ENCODE results near the gene KCNV2.

KCNV2 gene

DNA sequence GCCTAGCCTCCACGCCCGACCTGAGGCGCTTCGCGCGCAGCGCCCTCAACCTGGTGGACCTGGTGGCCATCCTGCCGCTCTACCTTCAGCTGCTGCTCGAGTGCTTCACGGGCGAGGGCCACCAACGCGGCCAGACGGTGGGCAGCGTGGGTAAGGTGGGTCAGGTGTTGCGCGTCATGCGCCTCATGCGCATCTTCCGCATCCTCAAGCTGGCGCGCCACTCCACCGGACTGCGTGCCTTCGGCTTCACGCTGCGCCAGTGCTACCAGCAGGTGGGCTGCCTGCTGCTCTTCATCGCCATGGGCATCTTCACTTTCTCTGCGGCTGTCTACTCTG lies 1.4 kb downstream of the KCNV2 start:
- in situ Hi-C loops (cut with MboI; ENCODE audit: low sequenced_read_pairs), result no loop called here

DNA sequence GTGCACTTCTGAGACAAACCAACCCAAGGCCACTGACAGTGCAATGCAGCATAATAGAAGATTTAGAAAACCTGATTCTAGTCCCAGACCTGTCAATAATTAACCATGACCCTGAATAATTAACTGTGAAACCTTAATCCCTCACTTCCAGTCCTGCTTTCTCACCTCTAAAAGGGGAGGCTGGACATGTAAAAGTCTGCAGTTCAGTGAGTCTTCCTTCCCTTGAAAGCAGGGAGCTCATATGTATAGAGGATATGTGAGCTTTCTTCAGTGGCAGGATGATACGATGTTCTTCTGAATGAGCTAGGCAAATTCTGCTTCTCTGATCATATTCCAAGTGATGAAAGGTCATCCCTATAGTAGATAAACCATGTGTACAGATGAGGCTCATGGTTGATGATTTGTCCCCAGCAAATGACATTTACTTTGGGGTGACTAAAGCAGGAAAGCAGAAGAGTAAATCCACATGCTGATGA lies 2.9 kb downstream of the KCNV2 start:
- in situ Hi-C loops (cut with MboI; ENCODE audit: low sequenced_read_pairs), result no loop called here

DNA sequence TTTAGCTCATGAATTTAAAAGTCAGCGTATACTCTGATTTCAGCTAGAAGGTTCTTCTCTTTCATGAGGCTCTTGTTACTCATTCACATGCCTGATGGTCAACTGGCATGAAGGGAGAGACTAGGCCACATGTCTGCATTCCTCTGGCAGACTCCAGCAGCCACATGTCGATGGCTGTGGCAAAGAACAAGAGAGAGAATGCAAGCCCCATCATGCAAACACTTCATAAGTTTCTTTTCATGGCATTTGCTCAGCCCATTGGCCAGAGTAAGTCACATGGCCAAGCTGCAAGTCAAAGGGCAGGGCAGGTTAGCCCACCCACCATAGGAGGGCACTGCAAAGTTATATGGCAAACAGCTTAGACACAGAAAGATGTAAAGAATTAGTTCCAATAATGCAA lies 5.4 kb downstream of the KCNV2 start:
- in situ Hi-C loops (cut with MboI; ENCODE audit: low sequenced_read_pairs), result no loop called here

DNA sequence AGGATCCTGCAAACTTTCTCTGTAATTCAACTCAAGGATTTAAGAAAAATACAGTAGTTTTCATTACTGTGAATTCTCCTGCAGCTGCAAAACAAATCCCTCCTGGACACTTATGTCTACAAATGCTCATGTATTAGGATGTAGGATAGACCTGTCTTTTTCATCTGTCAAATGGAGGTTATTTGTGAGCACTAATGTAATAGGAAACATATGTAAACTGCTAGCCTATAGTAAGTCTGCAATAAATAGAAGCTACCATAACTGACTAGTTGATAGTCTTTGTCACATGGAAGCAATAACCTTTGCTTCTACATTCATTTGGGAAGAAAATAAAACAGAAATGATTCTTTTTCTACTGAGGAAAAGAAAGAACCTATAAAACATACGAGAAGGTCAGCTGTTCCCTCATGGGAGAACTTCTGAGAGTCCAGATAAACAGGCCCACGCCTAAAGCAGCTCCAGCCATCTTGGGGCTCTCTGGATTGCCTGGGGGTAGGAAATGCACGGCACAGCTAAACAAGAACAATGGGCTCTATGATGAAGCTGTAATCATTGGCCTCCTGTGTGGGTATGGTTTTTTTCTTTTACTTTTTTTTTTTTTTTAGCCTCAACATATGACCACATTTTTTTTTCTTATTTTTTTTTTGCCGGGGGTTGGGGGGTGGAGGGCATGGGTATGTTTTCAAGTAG lies 6.2 kb downstream of the KCNV2 start:
- in situ Hi-C loops (cut with MboI; ENCODE audit: low sequenced_read_pairs), result no loop called here

DNA sequence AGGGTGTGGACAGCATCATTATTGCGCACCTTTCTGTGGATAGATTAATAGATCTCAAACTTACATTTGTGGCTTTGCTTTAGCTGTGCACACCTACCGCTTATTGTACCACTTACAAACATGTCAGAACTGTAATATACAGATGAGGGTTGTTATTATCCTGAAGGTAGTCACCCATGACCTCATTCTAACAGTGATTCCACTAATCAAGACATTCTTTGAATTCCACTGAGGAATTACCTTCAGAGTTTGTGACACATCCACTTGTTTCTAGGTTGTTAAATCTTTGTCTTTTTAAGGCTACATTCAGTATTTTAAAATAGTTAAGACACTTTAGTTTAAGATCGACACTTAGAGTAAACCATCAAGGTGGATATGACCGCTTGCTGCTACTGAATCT lies 7.8 kb downstream of the KCNV2 start:
- in situ Hi-C loops (cut with MboI; ENCODE audit: low sequenced_read_pairs), result loop anchor here (25.0 kb wide), 2 partner anchors 263 to 588 kb away; no protein-coding TSS in a partner anchor

DNA sequence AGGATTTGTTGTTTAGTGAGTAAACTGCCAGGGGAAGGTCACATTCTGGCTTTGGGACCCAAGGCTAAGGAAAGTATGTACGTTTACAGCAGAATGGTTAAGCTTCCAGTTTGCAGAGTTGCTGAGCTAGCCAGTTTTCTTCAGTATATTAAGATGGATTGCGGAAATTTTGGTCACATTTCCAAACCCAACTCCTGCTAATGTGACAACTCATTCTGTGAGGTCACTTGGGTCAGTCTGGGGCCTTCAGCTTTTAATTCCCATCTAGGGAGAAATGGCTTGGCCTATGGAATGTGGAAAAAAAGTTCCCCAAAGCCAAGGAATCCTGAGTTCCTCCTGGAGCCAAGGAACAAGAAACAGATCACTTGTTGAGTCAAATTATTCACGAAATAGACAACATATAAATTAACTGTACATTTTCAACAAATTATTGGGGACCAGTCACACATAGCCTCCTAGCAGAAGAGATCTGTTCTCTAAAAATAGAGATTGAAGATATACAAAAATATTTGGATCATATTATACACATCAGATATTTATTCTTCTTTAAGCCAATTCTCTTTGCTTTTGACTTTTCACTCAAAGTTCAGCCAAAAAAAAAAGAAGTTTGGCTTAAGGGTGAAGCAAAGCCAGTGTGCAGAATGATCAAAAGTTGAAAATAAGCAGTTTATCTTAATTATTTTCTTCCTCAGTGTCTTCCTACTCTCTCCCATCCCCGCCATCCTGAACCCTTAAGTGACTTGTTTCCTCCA lies 8.8 kb downstream of the KCNV2 start:
- in situ Hi-C loops (cut with MboI; ENCODE audit: low sequenced_read_pairs), result loop anchor here (25.0 kb wide), 2 partner anchors 264 to 589 kb away; no protein-coding TSS in a partner anchor

DNA sequence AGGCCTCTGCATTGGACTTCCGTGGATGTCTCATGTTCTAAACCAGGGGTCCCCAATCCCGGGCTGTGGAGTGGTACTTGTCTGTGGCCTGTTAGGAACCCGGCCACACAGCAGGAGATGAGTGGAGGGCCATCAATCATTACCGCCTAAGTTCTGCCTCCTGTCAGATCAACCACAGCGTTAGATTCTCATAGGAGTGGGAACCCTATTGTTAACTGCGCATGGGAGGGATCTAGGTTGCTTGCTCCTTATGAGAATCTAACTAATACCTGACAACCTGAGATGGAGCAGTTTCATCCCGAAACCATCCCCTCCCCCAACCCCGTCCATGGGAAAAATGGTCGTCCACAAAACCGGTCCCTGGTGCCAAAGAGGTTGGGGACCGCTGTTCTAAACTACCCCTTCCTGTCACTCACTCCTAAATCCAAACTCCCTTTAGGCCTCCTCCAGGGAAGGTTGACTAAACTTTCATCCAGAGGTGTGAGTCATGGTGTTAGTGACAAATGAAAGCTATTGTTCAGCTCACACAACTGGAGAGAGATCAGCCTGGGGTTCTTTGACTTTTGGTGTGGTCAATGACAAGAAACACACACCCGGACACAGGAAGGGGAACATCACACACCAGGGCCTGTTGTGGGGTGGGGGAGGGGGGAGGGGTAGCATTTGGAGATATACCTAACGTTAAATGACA lies 9.5 kb downstream of the KCNV2 start:
- in situ Hi-C loops (cut with MboI; ENCODE audit: low sequenced_read_pairs), result loop anchor here (25.0 kb wide), 2 partner anchors 264 to 589 kb away; no protein-coding TSS in a partner anchor

DNA sequence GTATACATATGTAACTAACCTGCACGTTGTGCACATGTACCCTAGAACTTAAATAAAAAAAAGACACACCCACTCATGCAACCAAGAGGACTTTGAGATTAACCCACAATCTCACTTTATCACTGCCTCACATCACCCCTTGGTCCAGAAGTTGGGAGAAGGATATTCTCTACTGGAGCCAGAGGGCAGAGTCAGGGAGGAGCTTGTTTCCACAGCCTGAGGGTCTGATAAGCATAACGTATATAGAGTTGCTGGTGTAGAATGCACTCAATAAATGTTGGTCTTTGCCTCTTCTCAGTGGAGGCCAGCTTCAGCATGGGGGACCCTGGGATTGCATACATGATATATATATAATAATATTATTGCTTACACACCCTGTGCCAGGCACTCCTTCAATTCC lies 10.1 kb downstream of the KCNV2 start:
- in situ Hi-C loops (cut with MboI; ENCODE audit: low sequenced_read_pairs), result loop anchor here (25.0 kb wide), 2 partner anchors 265 to 590 kb away; no protein-coding TSS in a partner anchor

DNA sequence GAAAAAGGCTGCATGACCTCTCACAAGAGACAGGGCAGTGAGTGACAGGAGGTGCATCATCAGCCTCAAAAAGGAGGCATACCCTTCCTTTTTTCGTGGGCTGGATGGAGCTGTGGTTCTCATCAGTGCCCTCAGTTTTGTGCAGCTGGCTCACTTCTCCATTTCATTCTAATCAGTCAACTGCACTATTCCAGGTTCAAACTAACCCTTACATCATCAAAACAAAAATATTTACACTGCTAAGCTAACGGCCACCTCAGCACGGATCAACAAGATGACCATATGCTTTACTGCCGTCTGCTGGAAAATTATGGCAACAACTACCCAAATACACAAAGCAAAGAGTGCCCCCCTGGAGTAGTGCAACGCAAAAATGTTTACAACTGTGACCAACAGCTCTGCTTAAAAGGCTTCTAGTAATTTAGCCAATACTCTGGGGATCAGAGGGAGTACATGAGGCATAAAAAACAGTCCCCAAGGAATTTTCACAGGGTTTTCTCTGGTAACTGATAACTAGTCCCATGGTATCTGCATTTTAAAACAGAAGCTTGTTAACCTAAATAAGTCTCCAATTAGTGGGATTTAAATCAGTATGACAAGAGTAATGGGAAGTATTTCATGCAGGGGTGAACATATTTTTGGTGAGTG lies 10.8 kb downstream of the KCNV2 start:
- in situ Hi-C loops (cut with MboI; ENCODE audit: low sequenced_read_pairs), result loop anchor here (25.0 kb wide), 2 partner anchors 266 to 591 kb away; no protein-coding TSS in a partner anchor

DNA sequence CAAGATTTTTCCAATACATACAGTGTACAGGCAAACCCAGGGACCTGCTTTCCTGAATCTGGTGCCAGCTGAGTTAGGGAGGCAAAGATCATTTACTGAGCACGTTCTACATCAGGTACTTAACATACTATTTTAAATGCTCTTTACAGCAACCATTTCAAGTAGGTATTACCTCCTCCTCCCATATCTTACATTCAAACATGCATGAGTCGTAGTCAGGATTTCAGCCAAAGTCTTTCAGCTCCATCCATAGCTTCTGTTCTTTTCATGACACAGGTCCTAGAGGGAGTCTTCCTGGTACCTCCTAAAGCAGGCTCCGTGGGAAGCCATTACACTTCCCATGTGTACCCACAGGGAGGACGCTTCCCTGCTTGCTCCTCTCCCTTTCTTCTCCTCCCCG lies 11.7 kb downstream of the KCNV2 start:
- in situ Hi-C loops (cut with MboI; ENCODE audit: low sequenced_read_pairs), result loop anchor here (25.0 kb wide), 2 partner anchors 267 to 592 kb away; no protein-coding TSS in a partner anchor

DNA sequence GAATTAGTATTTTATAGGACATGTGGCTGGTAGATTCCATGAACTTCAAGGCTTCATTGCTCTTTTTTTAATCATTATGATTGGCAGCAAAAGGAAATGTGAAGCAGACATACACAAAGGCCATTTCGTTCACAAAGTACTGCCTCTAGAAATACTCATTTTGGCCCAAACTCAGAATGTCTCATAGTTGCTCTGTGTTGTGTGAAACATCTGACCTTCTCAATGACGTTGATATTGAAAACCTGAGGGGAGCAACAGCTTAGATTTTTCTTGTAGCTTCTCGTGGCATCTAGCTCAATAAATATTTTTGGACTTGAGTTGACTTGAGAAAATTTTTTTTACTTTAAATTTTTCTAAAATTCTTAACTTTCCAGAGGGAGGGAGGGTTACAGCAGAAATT lies 12.4 kb downstream of the KCNV2 start:
- in situ Hi-C loops (cut with MboI; ENCODE audit: low sequenced_read_pairs), result loop anchor here (25.0 kb wide), 2 partner anchors 267 to 592 kb away; no protein-coding TSS in a partner anchor

DNA sequence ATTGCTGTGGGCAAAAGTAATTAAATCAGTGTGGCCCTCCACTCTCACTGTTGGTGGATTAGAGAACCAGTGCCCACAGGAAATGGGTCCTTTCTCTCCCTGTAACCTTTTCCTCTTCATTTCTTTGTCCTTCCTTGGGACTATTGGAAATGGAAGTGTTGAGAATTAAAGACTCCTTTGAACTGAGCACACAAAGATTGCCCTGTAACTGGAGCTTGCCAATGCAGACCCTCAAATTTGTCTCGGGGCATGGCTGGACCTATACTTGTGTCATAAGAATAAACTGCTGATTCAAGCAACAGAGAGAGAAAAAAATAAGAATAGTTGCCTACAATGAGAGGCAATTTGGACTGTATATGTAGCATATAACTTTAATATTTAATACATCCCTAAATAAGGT lies 13.7 kb downstream of the KCNV2 start:
- in situ Hi-C loops (cut with MboI; ENCODE audit: low sequenced_read_pairs), result loop anchor here (25.0 kb wide), 2 partner anchors 269 to 594 kb away; no protein-coding TSS in a partner anchor

DNA sequence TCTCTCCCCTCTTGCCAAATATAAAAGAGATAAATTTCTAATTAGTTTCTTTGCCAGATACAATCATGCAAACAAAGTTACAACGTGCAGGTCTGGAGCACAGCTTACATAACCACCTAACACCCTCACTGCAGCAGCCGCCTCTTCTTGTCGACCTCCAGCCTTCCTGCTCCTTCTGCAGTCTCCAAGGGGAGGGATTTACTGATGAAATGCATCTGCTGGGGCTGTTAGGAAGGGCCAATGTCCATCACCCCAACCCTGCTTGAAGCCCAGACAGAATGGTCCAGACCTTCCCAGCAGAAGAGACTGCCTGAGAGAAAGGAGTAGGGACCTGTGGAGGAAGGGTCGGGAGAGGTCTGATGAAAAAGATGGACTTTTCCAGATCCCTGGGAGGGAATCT lies 15.2 kb downstream of the KCNV2 start:
- in situ Hi-C loops (cut with MboI; ENCODE audit: low sequenced_read_pairs), result loop anchor here (25.0 kb wide), 2 partner anchors 270 to 595 kb away; no protein-coding TSS in a partner anchor

DNA sequence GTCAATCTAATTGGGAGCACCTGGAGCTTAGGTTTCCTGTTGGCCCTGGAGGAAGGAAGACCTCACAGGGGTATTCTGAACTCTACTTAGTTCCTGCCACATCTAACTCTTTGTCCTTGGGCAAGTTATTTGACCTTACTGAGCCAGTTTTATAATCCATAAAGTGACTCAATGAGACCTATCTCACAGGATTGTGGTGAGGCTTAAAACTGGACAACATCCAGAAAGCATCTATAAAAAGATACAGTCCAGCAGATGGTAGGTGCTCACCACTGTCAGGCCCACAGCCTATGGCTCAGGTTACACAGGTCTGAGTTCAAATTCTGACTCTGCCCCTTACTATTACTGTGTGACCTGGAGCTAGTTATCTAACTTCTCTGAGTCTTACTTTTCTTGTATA lies 23.3 kb downstream of the KCNV2 start:
- in situ Hi-C loops (cut with MboI; ENCODE audit: low sequenced_read_pairs), result loop anchor here (25.0 kb wide), 2 partner anchors 278 to 603 kb away; no protein-coding TSS in a partner anchor

DNA sequence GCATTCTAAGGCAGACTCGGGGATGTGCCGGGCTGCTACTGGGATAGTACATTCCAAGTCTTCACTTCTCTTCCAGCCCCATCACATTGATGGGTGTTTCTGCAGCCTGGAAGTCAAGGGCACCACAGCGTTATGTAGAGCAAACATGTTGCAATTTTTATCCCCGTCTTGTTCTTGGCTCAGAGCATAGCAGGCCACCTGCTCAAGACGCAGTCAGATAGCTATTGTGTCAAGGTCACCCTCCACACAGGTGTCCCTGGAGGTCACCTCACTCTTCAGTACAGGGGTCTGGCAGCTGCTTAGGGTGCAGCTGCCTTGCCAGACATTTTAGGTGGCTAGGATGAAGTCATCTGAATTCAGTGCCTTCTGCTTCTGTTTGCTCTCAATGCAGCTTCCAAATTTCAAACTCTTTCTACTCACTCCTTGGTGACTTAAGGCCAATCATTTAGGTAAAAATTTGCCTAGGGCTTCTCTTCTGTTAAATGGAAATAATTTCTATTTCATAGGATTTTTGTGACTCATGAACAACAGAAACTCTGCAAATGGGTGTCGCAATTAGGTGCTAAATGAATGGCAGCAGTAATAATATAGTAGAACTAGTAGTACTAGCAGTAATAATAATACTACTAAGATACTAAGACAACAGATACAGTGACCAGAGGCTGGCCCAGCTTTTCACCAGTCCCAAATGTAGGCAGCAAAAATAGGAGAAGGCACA lies 24.3 kb downstream of the KCNV2 start:
- in situ Hi-C loops (cut with MboI; ENCODE audit: low sequenced_read_pairs), result loop anchor here (25.0 kb wide), 2 partner anchors 279 to 604 kb away; no protein-coding TSS in a partner anchor

DNA sequence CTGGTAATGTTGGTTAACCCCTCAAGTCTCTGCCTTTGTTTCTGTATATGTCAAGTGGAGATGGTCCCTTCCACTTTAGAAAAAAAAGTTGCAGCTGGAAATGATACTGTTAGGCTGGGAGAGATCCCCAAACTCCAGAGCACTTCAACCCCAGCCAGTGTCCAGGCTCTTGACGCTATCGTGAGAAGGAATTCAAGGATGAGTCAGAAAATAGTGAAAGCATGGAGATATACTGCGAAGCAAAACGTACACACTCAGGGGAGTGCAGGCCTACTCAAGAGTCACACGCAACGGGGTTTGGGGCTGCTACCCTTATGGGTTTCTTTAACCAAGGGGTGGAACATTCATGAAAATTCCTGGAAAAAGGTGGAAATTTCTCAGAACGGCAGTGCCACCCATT lies 24.9 kb downstream of the KCNV2 start:
- in situ Hi-C loops (cut with MboI; ENCODE audit: low sequenced_read_pairs), result loop anchor here (25.0 kb wide), 2 partner anchors 280 to 605 kb away; no protein-coding TSS in a partner anchor

DNA sequence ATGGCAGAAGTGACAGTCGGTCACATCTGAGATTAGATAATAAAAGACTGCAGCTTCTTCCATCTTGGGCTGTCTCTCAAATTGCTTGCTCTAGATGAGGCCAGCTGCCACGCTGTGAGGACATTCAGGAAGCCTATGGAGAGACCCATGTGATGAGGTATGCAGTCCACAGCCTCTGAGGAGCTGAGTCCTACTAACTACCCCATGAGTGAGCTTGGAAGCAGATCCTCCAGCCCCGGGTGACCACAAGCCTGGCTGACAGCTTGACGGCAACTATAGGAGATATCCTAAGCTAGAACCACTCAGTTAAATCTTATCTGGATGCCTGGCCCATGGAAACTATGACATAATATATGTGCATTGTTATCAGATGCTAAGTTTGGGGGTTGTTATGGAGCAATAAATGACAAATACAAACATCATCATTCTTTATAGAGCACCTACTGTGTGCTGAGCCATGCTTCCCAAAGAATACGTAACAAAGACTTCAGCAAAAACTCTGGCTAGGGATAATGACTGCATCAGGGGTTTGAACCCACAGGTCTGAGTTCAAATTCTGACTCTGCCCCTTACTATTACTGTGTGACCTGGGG lies 26.7 kb downstream of the KCNV2 start:
- in situ Hi-C loops (cut with MboI; ENCODE audit: low sequenced_read_pairs), result loop anchor here (25.0 kb wide), 2 partner anchors 282 to 607 kb away; no protein-coding TSS in a partner anchor

DNA sequence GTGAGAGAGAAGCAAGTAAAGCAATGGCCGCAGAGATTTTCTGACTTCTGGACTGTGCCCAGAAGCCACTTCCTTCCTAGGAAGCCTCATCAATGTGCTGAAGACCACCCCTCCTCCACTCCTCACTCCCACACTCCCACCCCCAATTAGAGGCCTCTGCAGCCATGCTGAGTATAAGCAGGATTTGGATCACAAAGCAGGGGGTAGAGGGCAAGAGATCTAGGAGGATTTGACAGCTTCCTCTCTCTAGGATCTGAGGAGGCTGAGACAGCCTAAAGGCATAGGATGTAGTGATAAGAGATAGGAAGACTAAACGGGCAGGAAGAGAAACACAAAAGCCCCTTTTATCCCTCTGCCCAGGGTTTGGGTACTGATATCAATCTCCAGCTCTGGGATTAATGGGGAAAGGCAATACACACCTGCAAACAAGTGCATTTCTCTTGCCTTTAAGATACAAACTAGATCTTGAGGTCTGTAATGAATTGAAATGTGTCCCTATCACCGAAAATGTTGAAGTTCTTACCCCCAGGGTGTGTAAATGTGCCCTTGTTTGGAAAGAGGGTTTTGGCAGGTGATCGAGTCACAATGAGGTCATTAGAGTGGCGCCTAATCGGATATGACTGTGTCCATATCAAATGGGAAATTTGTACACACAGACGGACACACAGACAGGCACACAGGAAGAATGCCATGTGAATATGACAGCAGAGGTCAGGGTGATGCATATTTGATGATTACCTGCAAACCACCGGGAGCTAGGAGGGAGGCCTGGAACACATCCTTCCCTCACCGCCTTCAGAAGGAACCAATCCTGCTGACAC lies 28.5 kb downstream of the KCNV2 start:
- in situ Hi-C loops (cut with MboI; ENCODE audit: low sequenced_read_pairs), result loop anchor here (25.0 kb wide), 2 partner anchors 283 to 608 kb away; no protein-coding TSS in a partner anchor

Measured in HL-60/S4 treated with phorbol 12-myristate 13-acetate at 8.2 ng/mL for 4 days and 3 days (cell line).